OCI-LY3 (cell line): ENCODE results near the gene DNAJC1.

ENCODE experiments used
- H2AFZ ChIP-seq: fragments of 200-600, 300-600 bp; shearing (Covaris generic); 2 replicates; pipeline ENCODE4 v1.6.0; 2014; ENCODE audit warnings: antibody characterized with exemption, low read depth, low read length
- H3K27ac ChIP-seq: fragments of 200-600, 300-600 bp; sonication (generic); 2 replicates; pipeline ENCODE4 v1.5.1; 2014; ENCODE audit warnings: mild to moderate bottlenecking, low read length, moderate library complexity, mixed read lengths
- H3K27me3 ChIP-seq: fragments of 200-600, 300-600 bp; sonication (generic); 2 replicates; pipeline ENCODE4 v1.6.1; 2014; ENCODE audit warnings: low read depth, low read length, mixed read lengths
- H3K36me3 ChIP-seq: fragments of 200-600, 300-600 bp; sonication (generic); replicated peaks from 2 replicates; pipeline ENCODE3; 2014; ENCODE audit warnings: low read depth, low read length, mixed read lengths
- H3K4me1 ChIP-seq: fragments of 300-600, 200-600 bp; sonication (generic); 2 replicates; pipeline ENCODE4 v1.6.1; 2014; ENCODE audit warnings: low read length, mixed read lengths
- H3K4me2 ChIP-seq: fragments of 200-600, 300-600 bp; sonication (generic); 2 replicates; pipeline ENCODE4 v1.6.1; 2014; ENCODE audit warnings: low read length, mixed read lengths
- H3K4me3 ChIP-seq: fragments of 300-600, 200-600 bp; sonication (generic); 2 replicates; pipeline ENCODE4 v1.5.1; 2014; ENCODE audit warnings: antibody characterized with exemption, mild to moderate bottlenecking, low read length, moderate library complexity
- H3K79me2 ChIP-seq: fragments of 300-600, 200-600 bp; shearing (Covaris generic); 2 replicates; pipeline ENCODE4 v1.6.1; 2014; ENCODE audit warnings: mild to moderate bottlenecking, low read length, mixed read lengths
- H3K9ac ChIP-seq: fragments of 300-600, 200-600 bp; shearing (Covaris generic); 2 replicates; pipeline ENCODE4 v1.6.0; 2014; ENCODE audit warnings: mild to moderate bottlenecking, low read length, moderate library complexity
- H3K9me3 ChIP-seq: fragments of 200-600, 300-600 bp; shearing (Covaris generic); 2 replicates; pipeline ENCODE4 v1.6.1; 2014; ENCODE audit warnings: low read length, mixed read lengths; ENCODE audit not compliant: insufficient read depth
- H4K20me1 ChIP-seq: fragments of 200-600, 300-600 bp; sonication (generic); 2 replicates; pipeline ENCODE4 v1.6.1; 2016; ENCODE audit warnings: low read length, mixed read lengths; ENCODE audit not compliant: insufficient read depth
- EZH2phosphoT487 ChIP-seq: fragments of 200-600 bp; shearing (Covaris generic); IDR thresholded peaks from 2 replicates; pipeline ENCODE4 v1.6.1; 2018; ENCODE audit warnings: antibody characterized with exemption, mixed run types, low read depth
- TF ChIP-seq, protein P1 (sequence below): fragments of 200-600, 300-600 bp; sonication (generic); IDR thresholded peaks from 2 replicates; pipeline ENCODE4 v1.5.1; 2014; ENCODE audit warnings: antibody characterized with exemption, low read length, low read depth

Gene DNAJC1

DNA sequence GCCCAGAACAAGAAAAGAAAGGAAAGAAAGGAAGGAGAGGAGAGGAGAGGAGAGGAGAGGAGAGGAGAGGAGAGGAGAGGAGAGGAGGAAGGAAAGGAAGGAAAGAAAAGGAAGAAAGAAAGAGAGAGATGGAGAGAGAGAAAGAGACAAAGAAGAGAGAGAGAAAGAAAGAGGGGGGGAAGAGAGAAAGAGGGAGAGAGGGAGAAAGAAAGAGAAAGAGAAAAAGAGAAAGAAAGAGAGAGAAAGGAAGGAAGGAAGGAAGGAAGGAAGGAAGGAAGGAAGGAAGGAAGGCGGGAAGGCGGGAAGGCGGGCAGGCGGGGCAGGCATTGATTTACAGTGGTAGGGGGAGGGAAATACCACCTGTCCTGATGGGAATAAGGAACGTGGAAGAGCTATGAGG is 92.7 kb downstream of the DNAJC1 start:
- Histone ChIP-seq H2AFZ (no peak overlapping the region), H3K27ac (no peak overlapping the region), H3K4me2 (no peak overlapping the region), H3K9me3 (no peaks in the 10 kb centered on the region), H3K36me3 (no peaks in the 10 kb centered on the region), H4K20me1 (no peaks in the 10 kb centered on the region), H3K79me2 (no peaks in the 10 kb centered on the region), H3K4me1 (no peaks in the 10 kb centered on the region), H3K9ac (no peak overlapping the region), H3K4me3 (no peak overlapping the region), H3K27me3 (no peaks in the 10 kb centered on the region)
- no peak for TF ChIP-seq EZH2phosphoT487
- TF ChIP-seq, protein P1, sequence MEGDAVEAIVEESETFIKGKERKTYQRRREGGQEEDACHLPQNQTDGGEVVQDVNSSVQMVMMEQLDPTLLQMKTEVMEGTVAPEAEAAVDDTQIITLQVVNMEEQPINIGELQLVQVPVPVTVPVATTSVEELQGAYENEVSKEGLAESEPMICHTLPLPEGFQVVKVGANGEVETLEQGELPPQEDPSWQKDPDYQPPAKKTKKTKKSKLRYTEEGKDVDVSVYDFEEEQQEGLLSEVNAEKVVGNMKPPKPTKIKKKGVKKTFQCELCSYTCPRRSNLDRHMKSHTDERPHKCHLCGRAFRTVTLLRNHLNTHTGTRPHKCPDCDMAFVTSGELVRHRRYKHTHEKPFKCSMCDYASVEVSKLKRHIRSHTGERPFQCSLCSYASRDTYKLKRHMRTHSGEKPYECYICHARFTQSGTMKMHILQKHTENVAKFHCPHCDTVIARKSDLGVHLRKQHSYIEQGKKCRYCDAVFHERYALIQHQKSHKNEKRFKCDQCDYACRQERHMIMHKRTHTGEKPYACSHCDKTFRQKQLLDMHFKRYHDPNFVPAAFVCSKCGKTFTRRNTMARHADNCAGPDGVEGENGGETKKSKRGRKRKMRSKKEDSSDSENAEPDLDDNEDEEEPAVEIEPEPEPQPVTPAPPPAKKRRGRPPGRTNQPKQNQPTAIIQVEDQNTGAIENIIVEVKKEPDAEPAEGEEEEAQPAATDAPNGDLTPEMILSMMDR = no peak

DNA sequence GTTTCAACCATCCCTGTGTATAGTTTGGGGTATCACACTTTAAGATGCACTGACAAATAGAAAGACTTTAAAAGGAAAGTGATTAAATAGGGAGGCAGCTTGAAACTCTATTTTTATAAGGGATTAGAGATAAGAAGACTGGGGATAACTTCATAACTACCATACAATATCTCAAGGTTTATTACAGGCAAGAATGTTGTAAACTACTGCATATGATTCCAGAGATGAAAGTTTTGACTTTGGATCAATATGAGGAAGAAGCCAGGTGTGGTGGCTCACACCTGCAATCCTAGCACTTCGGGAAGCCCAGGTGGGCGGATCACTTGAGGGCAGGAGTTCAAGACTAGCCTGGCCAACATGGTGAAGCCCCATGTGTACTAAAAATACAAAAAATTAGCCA is 96.1 kb downstream of the DNAJC1 start:
- Histone ChIP-seq H3K9me3 (no peaks in the 10 kb centered on the region), H3K4me1 (no peaks in the 10 kb centered on the region), H3K9ac (no peak overlapping the region), H3K27me3 (no peaks in the 10 kb centered on the region), H3K36me3 (no peaks in the 10 kb centered on the region), H3K4me3 (no peak overlapping the region), H4K20me1 (no peaks in the 10 kb centered on the region), H3K4me2 (no peak overlapping the region), H3K27ac (no peak overlapping the region), H2AFZ (no peak overlapping the region), H3K79me2 (no peaks in the 10 kb centered on the region)
- TF ChIP-seq, protein P1 = no peak
- TF ChIP-seq EZH2phosphoT487 = no peak

DNA sequence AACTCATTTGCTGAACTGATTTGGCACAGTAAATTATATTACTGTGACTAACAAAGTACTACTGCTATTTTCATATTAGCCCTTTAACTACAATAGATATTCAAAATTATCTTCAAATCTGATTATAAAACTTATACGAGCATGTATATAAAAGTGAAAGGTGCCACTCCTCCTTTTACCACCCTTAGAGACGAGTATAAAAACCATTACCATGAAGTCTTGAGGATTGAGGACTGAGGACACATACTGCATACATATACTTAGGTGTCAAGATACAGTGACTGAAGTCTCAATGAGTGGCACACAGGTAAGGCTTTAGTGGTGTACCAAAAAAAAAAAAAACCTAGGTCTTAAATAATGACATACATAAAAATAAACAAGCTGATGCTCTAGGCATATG is 98.6 kb downstream of the DNAJC1 start:
- no peak overlapping the region for H2AFZ ChIP-seq
- no peak overlapping the region for H3K4me3 ChIP-seq
- H3K4me1 ChIP-seq = no peaks in the 10 kb centered on the region
- H4K20me1 ChIP-seq = no peaks in the 10 kb centered on the region
- H3K9me3 ChIP-seq = no peaks in the 10 kb centered on the region
- H3K79me2 ChIP-seq = no peaks in the 10 kb centered on the region
- no peaks in the 10 kb centered on the region for H3K36me3 ChIP-seq
- no peak overlapping the region for H3K27ac ChIP-seq
- no peak overlapping the region for H3K9ac ChIP-seq
- no peak overlapping the region for H3K4me2 ChIP-seq
- TF ChIP-seq EZH2phosphoT487 = no peak
- TF ChIP-seq, protein P1 = no peak
- no peaks in the 10 kb centered on the region for H3K27me3 ChIP-seq

DNA sequence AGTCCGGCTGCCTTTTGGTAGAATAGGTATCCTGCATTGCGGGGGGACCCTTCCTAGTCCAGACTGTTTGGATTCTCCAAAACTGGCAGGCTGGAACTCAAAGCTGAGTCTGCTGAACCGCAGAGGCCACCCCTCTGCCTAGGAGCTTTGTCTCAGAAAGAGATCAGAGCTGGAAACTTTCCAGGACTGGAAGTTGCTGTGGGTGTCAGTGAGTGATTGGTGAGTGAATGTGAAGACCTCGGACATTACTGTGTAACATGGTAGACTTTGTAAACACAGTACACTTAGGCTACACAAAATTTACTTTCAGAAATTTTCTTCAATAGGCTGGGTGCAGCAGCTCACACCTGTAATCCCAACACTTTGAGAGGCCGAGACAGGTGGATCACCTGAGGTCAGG is 103.8 kb downstream of the DNAJC1 start:
- Histone ChIP-seq H3K4me3 (no peak overlapping the region), H3K79me2 (no peaks in the 10 kb centered on the region), H4K20me1 (no peaks in the 10 kb centered on the region), H3K4me2 (no peak overlapping the region), H3K9me3 (no peaks in the 10 kb centered on the region), H3K27me3 (no peaks in the 10 kb centered on the region), H3K4me1 (no peaks in the 10 kb centered on the region), H3K9ac (no peak overlapping the region), H2AFZ (no peak overlapping the region), H3K36me3 (no peaks in the 10 kb centered on the region), H3K27ac (no peak overlapping the region)
- TF ChIP-seq EZH2phosphoT487 = no peak
- TF ChIP-seq, protein P1 = no peak
